KBM-7 (cell line): ENCODE measurements around the gene CDC14C.
"Not testable (repeated sequence)": the region's sequence is repeated elsewhere in the genome, so short reads cannot be mapped to it uniquely, and the experiment has no call there.

Experiments used
- DNase-seq: peaks from one replicate; pipeline ENCODE4 v3.0.0-alpha.2; 2015
- in situ Hi-C: fragments of 300-500 bp; cut with MboI; formaldehyde crosslinking; loops from 2 replicates; pipeline ENCODE4 v1.14.3; 2020; ENCODE audit warnings: low sequenced_read_pairs, low pct_unique_long_range_greater_than_20kb, mixed read lengths

CDC14C gene

GRCh38 chr7:48924433-48924832, at the start of gene CDC14C:
TSS of gene CDC14C (plus strand) at chr7:48924547. CDS start at chr7:48924673, 126 bp downstream.
- DNase-seq: no peak
- in situ Hi-C loops: no loop called here

GRCh38 chr7:48875045-48875916, 49.1 kb upstream of the CDC14C start:
- in situ Hi-C loops: no loop called here
- peak; percentile 12 for DNase-seq

GRCh38 chr7:48876087-48876486, 48.3 kb upstream of the CDC14C start:
- no peak for DNase-seq
- in situ Hi-C loops: no loop called here

GRCh38 chr7:48880851-48881250, 43.5 kb upstream of the CDC14C start:
- DNase-seq: no peak
- in situ Hi-C loops: no loop called here

GRCh38 chr7:48887500-48887899, 36.8 kb upstream of the CDC14C start:
- in situ Hi-C loops: no loop called here
- no peak for DNase-seq

- in situ Hi-C loops: no loop called here
- no peak for DNase-seq
Measured at GRCh38 chr7:48894574-48894973, 29.8 kb upstream of the CDC14C start.

- in situ Hi-C loops: no loop called here
- no peak for DNase-seq
Measured at GRCh38 chr7:48899932-48900331, 24.4 kb upstream of the CDC14C start.

- in situ Hi-C loops: no loop called here
- no peak for DNase-seq
Measured at GRCh38 chr7:48901966-48902365, 22.4 kb upstream of the CDC14C start.

GRCh38 chr7:48904975-48905374, 19.4 kb upstream of the CDC14C start:
- no peak for DNase-seq
- in situ Hi-C loops: no loop called here

GRCh38 chr7:48905686-48906085, 18.7 kb upstream of the CDC14C start:
- DNase-seq, in situ Hi-C loops: not testable (repeated sequence)

GRCh38 chr7:48909887-48910286, 14.5 kb upstream of the CDC14C start:
- DNase-seq, in situ Hi-C loops: not testable (repeated sequence)

GRCh38 chr7:48931481-48931880, 7.1 kb downstream of the CDC14C start:
- DNase-seq: no peak
- in situ Hi-C loops: no loop called here

- no peak for DNase-seq
- in situ Hi-C loops: no loop called here
Measured at GRCh38 chr7:48932126-48932910, 8.0 kb downstream of the CDC14C start.

GRCh38 chr7:48933549-48934085, 9.3 kb downstream of the CDC14C start:
- in situ Hi-C loops: no loop called here
- DNase-seq: no peak

GRCh38 chr7:48938539-48939295, 14.4 kb downstream of the CDC14C start:
- in situ Hi-C loops: no loop called here
- DNase-seq: no peak

GRCh38 chr7:48943279-48943990, 19.1 kb downstream of the CDC14C start:
- no peak for DNase-seq
- in situ Hi-C loops: no loop called here

GRCh38 chr7:48955916-48956315, 31.6 kb downstream of the CDC14C start:
- DNase-seq: no peak
- in situ Hi-C loops: no loop called here

GRCh38 chr7:48959676-48960075, 35.3 kb downstream of the CDC14C start:
- DNase-seq: no peak
- in situ Hi-C loops: no loop called here
